UCSD-AML1 (cell line): ENCODE results near the gene TFDP1.
"Not testable (repeated sequence)": the region's sequence is repeated elsewhere in the genome, so short reads cannot be mapped to it uniquely, and the experiment has no call there.

Experiments used
- DNase-seq: peaks from one replicate; lab custom pipeline; 2025; ENCODE audit not compliant: unreplicated experiment; lab: John Stamatoyannopoulos, UW

The TFDP1 gene

GRCh38 chr13:113594066-113594821 lies 9.7 kb downstream of the TFDP1 start:
- not testable (repeated sequence) for DNase-seq

- DNase-seq = no peak
Measured at GRCh38 chr13:113595131-113595530, 10.6 kb downstream of the TFDP1 start.

GRCh38 chr13:113596321-113597200 lies 12.0 kb downstream of the TFDP1 start:
- DNase-seq = no peak

- DNase-seq = no peak
Measured at GRCh38 chr13:113597391-113598080, 13.0 kb downstream of the TFDP1 start.

- no peak for DNase-seq
Measured at GRCh38 chr13:113598081-113598410, 13.5 kb downstream of the TFDP1 start.

- no peak for DNase-seq
Measured at GRCh38 chr13:113598481-113598880, 13.9 kb downstream of the TFDP1 start.

GRCh38 chr13:113599391-113599790 lies 14.8 kb downstream of the TFDP1 start:
- no peak for DNase-seq

- no peak for DNase-seq
Measured at GRCh38 chr13:113601166-113602070, 16.9 kb downstream of the TFDP1 start.

GRCh38 chr13:113602291-113602988 lies 17.9 kb downstream of the TFDP1 start:
- no peak for DNase-seq

GRCh38 chr13:113603116-113603710 lies 18.7 kb downstream of the TFDP1 start:
- DNase-seq = no peak

- DNase-seq = no peak
Measured at GRCh38 chr13:113604186-113604585, 19.6 kb downstream of the TFDP1 start.

GRCh38 chr13:113605461-113605860 lies 20.9 kb downstream of the TFDP1 start:
- DNase-seq = no peak

GRCh38 chr13:113605866-113606438 lies 21.4 kb downstream of the TFDP1 start:
- no peak for DNase-seq

- no peak for DNase-seq
Measured at GRCh38 chr13:113607056-113607888, 22.7 kb downstream of the TFDP1 start.

- no peak for DNase-seq
Measured at GRCh38 chr13:113607889-113608635, 23.5 kb downstream of the TFDP1 start.

- no peak for DNase-seq
Measured at GRCh38 chr13:113608967-113609533, 24.5 kb downstream of the TFDP1 start.

- no peak for DNase-seq
Measured at GRCh38 chr13:113609616-113610015, 25.1 kb downstream of the TFDP1 start.
